ENCODE data around the gene CLDND2.

- TF ChIP-seq CTCF (conservative IDR thresholded peaks at IDR 0.05 in 1 of 2, IDR thresholded peaks at IDR 0.05 in 1 of 2; ENCODE audit: low read depth in 1 of 2, low read length in 2 of 2) (no peak), EZH2 (IDR thresholded peaks at IDR 0.05; ENCODE audit: low read length, missing control alignments) (no peak)
These were observed 27.4 kb upstream of the CLDND2 start for GRCh38 chr19:51396175-51396574.

Data from fibroblast of lung (primary cell).